BLaER1 treated with 17β-estradiol and CSF1 and Interleukin-3, amounts not matched to agents 10 nM and 100 nM (cell line): ENCODE results near the gene TOR1AIP2.
A peak's percentile ranks its signal among the peaks of the same experiment; 100 is the strongest.

Experiments
- H3K27ac ChIP-seq, 11 experiments: shearing (Covaris generic); formaldehyde crosslinking; 2 replicates each; pipeline ENCODE4 v1.8.1; 2022
- H3K27me3 ChIP-seq, 11 experiments: shearing (Covaris generic); formaldehyde crosslinking; 2 replicates each; pipeline ENCODE4 v1.8.1; 2022
- H3K36me3 ChIP-seq, 11 experiments: shearing (Covaris generic); formaldehyde crosslinking; 2 replicates each; pipeline ENCODE4 v1.8.1; 2022
- H3K4me1 ChIP-seq, 10 experiments: shearing (Covaris generic); formaldehyde crosslinking; 2 replicates each; pipeline ENCODE4 v1.8.1; 2022
- H3K4me2 ChIP-seq, 11 experiments: shearing (Covaris generic); formaldehyde crosslinking; 2 replicates each; pipeline ENCODE4 v1.8.1; 2022
- H3K4me3 ChIP-seq, 10 experiments: shearing (Covaris generic); formaldehyde crosslinking; 2 replicates each; pipeline ENCODE4 v1.8.1; 2022
- H3K9ac ChIP-seq, 11 experiments: shearing (Covaris generic); formaldehyde crosslinking; 2 replicates each; pipeline ENCODE4 v1.8.1; 2022
- H3K9me3 ChIP-seq, 11 experiments: shearing (Covaris generic); formaldehyde crosslinking; replicated peaks in 1 of 11; 2 replicates each; pipeline ENCODE4 v1.8.1; 2022
- H4K20me1 ChIP-seq, 11 experiments: shearing (Covaris generic); formaldehyde crosslinking; 2 replicates each; pipeline ENCODE4 v1.8.1; 2022
- Cebpa-rat ChIP-seq, 11 experiments: shearing (Covaris generic); IDR thresholded peaks; 2 replicates each; pipeline ENCODE4 v1.8.1; 2022

TOR1AIP2 gene

DNA sequence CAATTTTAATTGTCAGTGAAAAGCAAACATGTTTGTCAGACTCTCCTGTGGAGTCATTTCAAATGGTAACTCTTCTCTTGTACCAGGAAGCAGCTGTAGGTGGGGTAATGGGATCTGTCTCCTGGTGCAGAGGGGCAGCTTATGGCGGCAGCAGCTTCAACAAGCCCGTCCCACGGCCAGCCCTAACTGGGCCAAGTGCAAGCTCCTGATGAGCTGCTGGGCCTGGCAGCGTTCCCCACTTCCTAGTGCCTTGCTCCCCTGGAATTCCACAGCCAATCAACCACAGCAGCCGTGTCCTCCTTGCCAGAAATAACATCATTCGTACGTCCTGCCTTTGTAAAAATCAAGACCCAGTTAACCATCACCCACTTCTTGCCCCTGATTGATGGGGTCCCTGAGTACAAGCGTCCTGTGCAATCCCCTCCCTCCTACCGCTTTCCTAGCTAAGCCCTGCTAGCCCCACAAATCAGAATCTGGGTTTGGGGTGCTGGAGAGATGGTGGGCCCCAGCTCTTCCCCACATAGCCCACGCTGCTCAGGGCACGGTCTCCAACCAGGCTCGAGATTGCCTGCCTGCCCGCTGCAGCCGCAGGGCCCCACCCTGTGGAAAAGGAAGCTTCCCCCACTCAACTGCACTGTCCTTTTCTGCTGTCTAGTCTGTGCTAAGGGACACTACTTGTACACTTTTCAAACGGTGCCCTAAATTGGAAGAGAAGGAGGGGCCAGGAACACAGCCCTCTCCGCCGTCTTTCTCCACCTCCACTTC is 61.2 kb downstream of the TOR1AIP2 start:
- peaks cover 0 to 29% (median 17%) of the 10 kb centered on the region in 10 experiments; a peak in 17 of 20 replicates for H3K4me1 ChIP-seq
- H3K4me2 ChIP-seq, result peak overlapping the region in 7 of 11 experiments; percentile 94 to 99 (median 96); a peak in 5 of 22 replicates
- H3K4me3 ChIP-seq, result no peak overlapping the region
- peaks cover 0 to 9% (median 0%) of the 10 kb centered on the region in 11 experiments; a peak in 4 of 22 replicates for H3K27me3 ChIP-seq
- H3K9ac ChIP-seq, result no peak overlapping the region
- no peaks in the 10 kb centered on the region for H3K36me3 ChIP-seq
- H3K9me3 ChIP-seq, result no peaks in the 10 kb centered on the region
- no peak for TF ChIP-seq Cebpa-rat (IDR thresholded peaks at IDR 0.05)
- H3K27ac ChIP-seq, result no peak overlapping the region
- no peaks in the 10 kb centered on the region for H4K20me1 ChIP-seq

DNA sequence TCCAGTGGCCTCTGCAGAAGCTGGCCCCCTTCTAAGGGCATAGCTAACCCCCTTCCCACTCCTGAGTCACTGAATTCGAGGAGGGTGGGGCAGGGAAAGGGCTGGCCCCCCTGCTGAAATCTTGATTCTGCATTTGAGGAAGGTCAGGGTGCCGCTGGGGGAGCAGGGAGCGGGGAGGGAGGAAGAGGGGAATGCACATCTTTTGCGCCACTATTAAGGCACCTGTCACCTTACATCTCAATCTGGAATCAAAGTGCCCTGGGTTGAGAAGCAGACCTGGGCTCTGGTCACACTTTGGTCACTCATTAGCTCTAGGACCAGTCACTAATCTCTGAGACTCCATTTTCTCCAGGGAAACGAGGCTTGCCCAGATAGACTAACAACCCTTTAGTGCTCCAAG is 62.0 kb downstream of the TOR1AIP2 start:
- no peaks in the 10 kb centered on the region for H4K20me1 ChIP-seq
- H3K4me2 ChIP-seq, result peak overlapping the region; percentile 93 to 99 (median 96)
- H3K4me1 ChIP-seq, result peaks cover 0 to 26% (median 17%) of the 10 kb centered on the region in 10 experiments; a peak in 17 of 20 replicates
- H3K27ac ChIP-seq, result no peak overlapping the region
- H3K9ac ChIP-seq, result peak overlapping the region in 9 of 11 experiments; percentile 25 to 65 (median 58); a peak in 13 of 22 replicates
- peak overlapping the region; percentile 55 to 73 (median 60) for H3K4me3 ChIP-seq
- no peaks in the 10 kb centered on the region for H3K9me3 ChIP-seq
- H3K36me3 ChIP-seq, result no peaks in the 10 kb centered on the region
- no peak for TF ChIP-seq Cebpa-rat (IDR thresholded peaks at IDR 0.05)
- H3K27me3 ChIP-seq, result peaks cover 0 to 9% (median 0%) of the 10 kb centered on the region in 11 experiments; a peak in 5 of 22 replicates

DNA sequence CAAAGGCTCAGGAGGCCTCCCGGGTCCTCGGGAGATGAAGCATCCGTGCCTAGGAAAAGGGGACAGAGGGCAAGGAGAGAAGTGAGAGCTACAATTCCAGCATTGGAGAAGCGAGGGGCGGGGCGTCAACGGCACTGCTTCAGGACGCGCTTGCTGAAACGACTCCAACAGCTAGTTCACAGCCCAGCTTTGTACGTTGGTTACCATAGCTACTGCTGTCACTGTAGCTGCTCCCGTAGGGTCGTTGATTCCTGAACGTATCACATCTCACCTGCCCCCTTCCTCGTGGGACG is 63.1 kb downstream of the TOR1AIP2 start:
- no peak for TF ChIP-seq Cebpa-rat (IDR thresholded peaks at IDR 0.05)
- Histone ChIP-seq H3K9me3 (no peaks in the 10 kb centered on the region), H3K9ac (peak overlapping the region in 6 of 11 experiments; percentile 2 to 65 (median 49); a peak in 8 of 22 replicates), H3K27ac (peak overlapping the region in 1 of 11 experiments; percentile 2; a peak in 1 of 22 replicates), H3K4me2 (peak overlapping the region; percentile 93 to 99 (median 96)), H3K4me3 (peak overlapping the region; percentile 55 to 73 (median 60); a peak in 17 of 20 replicates), H3K27me3 (peaks cover 0 to 9% (median 0%) of the 10 kb centered on the region in 11 experiments; a peak in 5 of 22 replicates), H3K36me3 (no peaks in the 10 kb centered on the region), H4K20me1 (no peaks in the 10 kb centered on the region), H3K4me1 (peaks cover 0 to 19% (median 16%) of the 10 kb centered on the region in 10 experiments; a peak in 17 of 20 replicates)

DNA sequence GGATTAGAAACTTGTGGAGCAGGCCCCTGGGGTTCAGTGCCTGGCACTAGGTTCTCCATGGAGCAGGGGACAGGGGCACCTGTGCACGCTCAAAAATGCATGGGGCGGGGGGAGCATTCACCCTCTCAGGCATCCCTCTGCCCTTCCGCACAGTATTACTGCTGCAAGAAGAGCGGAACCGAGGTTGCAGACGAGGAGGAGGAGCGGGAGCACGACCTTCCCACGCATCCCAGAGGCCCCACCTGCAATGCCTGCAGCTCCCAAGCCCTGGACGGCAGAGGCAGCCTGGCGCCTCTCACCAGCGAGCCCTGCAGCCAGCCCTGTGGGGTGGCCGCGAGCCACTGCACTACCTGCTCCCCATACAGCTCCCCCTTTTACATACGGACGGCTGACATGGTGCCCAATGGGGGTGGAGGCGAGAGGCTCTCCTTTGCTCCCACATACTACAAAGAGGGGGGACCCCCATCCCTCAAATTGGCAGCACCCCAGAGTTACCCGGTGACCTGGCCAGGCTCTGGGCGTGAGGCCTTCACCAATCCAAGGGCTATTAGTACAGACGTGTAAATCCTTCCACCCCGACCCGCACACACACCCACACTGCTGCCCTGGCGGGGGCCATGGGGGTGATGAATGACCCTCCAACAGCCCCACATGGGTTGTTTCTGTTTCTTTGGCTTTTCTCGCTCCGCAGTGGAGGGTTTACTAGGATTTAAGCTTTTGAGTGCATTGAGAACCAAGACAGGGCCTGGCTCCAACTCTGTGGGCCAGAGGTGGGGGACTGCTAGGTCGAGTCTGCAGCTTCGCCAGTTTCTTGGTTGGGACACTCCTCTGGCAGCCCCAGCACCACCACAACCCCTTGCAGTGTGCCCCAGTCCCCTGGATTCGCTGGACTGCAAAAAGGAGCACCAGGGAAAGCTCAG is 63.7 kb downstream of the TOR1AIP2 start:
- no peak for TF ChIP-seq Cebpa-rat (IDR thresholded peaks at IDR 0.05)
- Histone ChIP-seq H3K4me2 (peak overlapping the region; percentile 93 to 99 (median 96)), H4K20me1 (peaks cover 0 to 1% (median 0%) of the 10 kb centered on the region in 11 experiments; a peak in 1 of 22 replicates), H3K4me1 (peaks cover 0 to 19% (median 16%) of the 10 kb centered on the region in 10 experiments; a peak in 17 of 20 replicates), H3K27ac (peak overlapping the region in 1 of 11 experiments; percentile 2; a peak in 1 of 22 replicates), H3K9ac (peak overlapping the region in 5 of 11 experiments; percentile 2 to 65 (median 57); a peak in 5 of 22 replicates), H3K4me3 (peak overlapping the region in 5 of 10 experiments; percentile 55 to 73 (median 58); a peak in 5 of 20 replicates), H3K27me3 (peaks cover 0 to 9% (median 0%) of the 10 kb centered on the region in 11 experiments; a peak in 5 of 22 replicates), H3K36me3 (no peaks in the 10 kb centered on the region), H3K9me3 (no peaks in the 10 kb centered on the region)

DNA sequence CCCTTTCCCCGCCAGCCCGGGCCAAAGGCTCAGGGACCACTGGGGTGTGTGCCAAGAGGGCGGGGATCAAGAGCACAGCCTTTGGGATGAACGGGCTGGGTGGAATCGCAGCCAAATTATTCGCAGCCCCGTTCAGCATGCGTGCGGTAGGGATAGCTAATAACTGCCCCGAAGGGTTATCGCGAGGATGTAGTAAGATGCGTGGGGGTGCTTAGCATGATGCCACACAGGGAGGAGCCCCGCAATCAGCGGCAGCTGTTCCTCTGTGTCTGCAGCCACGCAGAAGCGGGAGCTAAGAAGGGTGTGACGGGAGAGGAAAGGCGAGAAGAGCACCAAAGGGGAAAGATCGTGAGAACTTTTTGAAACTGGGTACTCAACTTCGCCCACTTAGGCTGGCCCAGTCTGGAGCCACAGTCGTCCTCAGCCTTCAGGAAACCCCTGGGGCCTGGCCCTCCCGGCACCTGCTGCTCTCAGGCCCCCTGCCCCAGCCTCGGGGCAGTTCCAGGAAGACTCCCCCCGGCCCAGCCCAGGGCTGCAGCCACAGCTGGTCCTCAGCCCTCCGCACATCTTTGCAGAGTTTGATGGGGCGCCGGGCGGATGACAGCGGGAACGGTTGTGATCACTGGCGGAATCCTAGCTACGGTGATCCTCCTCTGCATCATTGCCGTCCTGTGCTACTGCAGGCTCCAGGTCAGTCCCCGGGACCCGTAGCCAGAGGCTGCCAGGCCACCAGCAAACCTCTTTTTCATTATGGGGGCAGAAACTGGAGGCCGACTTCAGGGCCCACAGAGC is 64.9 kb downstream of the TOR1AIP2 start:
- Histone ChIP-seq H3K4me2 (no peak overlapping the region), H3K36me3 (no peaks in the 10 kb centered on the region), H4K20me1 (peaks cover 0 to 8% (median 0%) of the 10 kb centered on the region in 11 experiments; a peak in 2 of 22 replicates), H3K27ac (no peak overlapping the region), H3K9me3 (no peaks in the 10 kb centered on the region), H3K4me1 (peaks cover 0 to 19% (median 16%) of the 10 kb centered on the region in 10 experiments; a peak in 17 of 20 replicates), H3K27me3 (peaks cover 0 to 9% (median 0%) of the 10 kb centered on the region in 11 experiments; a peak in 5 of 22 replicates), H3K9ac (no peak overlapping the region), H3K4me3 (no peak overlapping the region)
- no peak for TF ChIP-seq Cebpa-rat (IDR thresholded peaks at IDR 0.05)

DNA sequence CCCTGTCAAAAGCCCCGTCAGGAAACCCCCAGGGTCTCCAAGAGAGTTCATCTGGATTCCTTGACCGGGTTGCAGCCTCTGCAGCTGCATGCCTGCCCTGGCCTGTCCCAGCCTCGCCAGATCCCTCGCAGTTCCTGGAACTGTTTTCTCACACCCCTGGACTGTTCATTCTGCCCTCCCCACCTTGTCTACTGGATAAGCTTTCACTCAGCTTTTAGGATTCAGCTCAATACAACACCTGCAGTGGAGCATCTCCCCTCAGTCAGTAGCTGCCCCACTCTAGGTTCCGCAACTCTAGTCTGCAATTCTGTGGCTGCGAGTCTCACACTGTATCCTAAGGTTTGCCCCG is 67.3 kb downstream of the TOR1AIP2 start:
- no peak for TF ChIP-seq Cebpa-rat (IDR thresholded peaks at IDR 0.05)
- Histone ChIP-seq H3K4me1 (peaks cover 0 to 28% (median 25%) of the 10 kb centered on the region in 10 experiments; a peak in 18 of 20 replicates), H3K36me3 (no peaks in the 10 kb centered on the region), H3K4me2 (no peak overlapping the region), H4K20me1 (peaks cover 0 to 11% (median 0%) of the 10 kb centered on the region in 11 experiments; a peak in 3 of 22 replicates), H3K27me3 (peaks cover 0 to 9% (median 0%) of the 10 kb centered on the region in 11 experiments; a peak in 6 of 22 replicates), H3K9me3 (no peaks in the 10 kb centered on the region), H3K4me3 (no peak overlapping the region), H3K27ac (no peak overlapping the region), H3K9ac (no peak overlapping the region)

DNA sequence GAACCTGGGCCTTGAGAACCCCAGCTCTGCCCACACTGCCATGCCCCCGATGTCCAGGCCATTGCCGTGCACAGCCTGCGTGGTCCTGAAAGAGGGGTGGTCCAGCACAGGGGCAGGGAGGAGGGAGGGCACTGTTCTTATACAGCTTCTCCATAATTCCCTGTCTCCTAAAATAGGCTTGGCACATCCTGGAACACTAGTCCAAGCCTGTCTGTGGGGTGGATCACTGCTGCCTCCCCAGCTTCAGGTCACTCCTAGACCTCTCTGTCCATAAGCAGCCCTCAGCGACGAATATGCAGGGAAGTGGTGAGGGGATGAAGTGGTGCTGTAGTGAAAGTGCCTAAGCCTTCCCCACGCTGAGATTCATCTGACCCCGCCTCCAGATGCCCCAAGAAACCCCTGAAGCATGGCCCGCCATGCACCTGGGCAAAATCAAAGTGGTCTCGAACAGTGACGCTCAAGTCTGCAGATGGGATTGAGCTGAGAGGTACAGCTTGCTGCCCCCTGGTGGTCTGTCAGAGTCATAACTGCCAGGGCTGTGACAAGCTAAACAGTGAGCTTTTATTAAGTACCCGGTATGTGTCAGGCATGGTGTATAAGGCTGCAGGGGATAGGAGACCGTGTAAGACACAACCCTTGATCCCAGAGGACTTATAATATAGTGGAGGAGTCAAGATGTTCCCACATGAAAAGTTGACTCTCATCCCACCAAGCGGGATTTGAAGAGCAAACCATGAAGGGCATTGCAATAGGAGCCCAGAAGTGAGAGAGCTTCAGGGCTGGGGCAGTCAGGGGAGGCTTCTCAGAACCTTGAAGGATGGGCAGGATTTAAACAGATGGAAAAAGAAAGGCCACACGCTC is 67.9 kb downstream of the TOR1AIP2 start:
- no peak overlapping the region for H3K27ac ChIP-seq
- peaks cover 0 to 25% (median 20%) of the 10 kb centered on the region in 10 experiments; a peak in 17 of 20 replicates for H3K4me1 ChIP-seq
- no peak overlapping the region for H3K9ac ChIP-seq
- H3K4me3 ChIP-seq, result no peak overlapping the region
- no peak for TF ChIP-seq Cebpa-rat (IDR thresholded peaks at IDR 0.05)
- H3K27me3 ChIP-seq, result peaks cover 0 to 7% (median 0%) of the 10 kb centered on the region in 11 experiments; a peak in 6 of 22 replicates
- 0 out of 22 replicates have a peak overlapping the region, but pooled peaks of 2 of the 11 experiments have one; percentile 12 to 29 for H3K4me2 ChIP-seq
- H3K36me3 ChIP-seq, result no peaks in the 10 kb centered on the region
- no peaks in the 10 kb centered on the region for H3K9me3 ChIP-seq
- H4K20me1 ChIP-seq, result peaks cover 0 to 11% (median 0%) of the 10 kb centered on the region in 11 experiments; a peak in 3 of 22 replicates
